Smooth muscle cell (in vitro differentiated cells): ENCODE data around the gene DGAT2. TPM values are rescaled to one million over a fixed set of nuclear protein-coding genes. Genes with fewer than 3 reads are reported as not detected.

ENCODE experiments used
- DNase-seq: peaks from one replicate; lab custom pipeline; 2025; ENCODE audit not compliant: unreplicated experiment; lab: John Stamatoyannopoulos, UW
- H2AFZ ChIP-seq: fragments of 200-600 bp; sonication (generic); 2 replicates; pipeline ENCODE4 v1.6.0; 2016; ENCODE audit warnings: antibody characterized with exemption, low read depth, mild to moderate bottlenecking
- H3F3A ChIP-seq: fragments of 200-600 bp; sonication (generic); 2 replicates; pipeline ENCODE4 v1.6.0; 2017; ENCODE audit warnings: antibody characterized with exemption, low read depth
- H3K27ac ChIP-seq: fragments of 200-600 bp; sonication (generic); 2 replicates; pipeline ENCODE4 v1.5.1; 2016; ENCODE audit warnings: low read depth, mild to moderate bottlenecking
- H3K27me3 ChIP-seq: fragments of 200-600 bp; sonication (generic); 2 replicates; pipeline ENCODE4 v1.6.1; 2016; ENCODE audit warnings: low read depth, mild to moderate bottlenecking
- H3K36me3 ChIP-seq: fragments of 200-600 bp; sonication (generic); 2 replicates; pipeline ENCODE4 v1.5.1; 2016; ENCODE audit warnings: low read depth
- H3K4me1 ChIP-seq: fragments of 200-600 bp; sonication (generic); 2 replicates; pipeline ENCODE4 v1.5.1; 2016; ENCODE audit warnings: low read depth
- H3K4me2 ChIP-seq: fragments of 200-600 bp; sonication (generic); 2 replicates; pipeline ENCODE4 v1.6.0; 2016; ENCODE audit warnings: mild to moderate bottlenecking
- H3K4me3 ChIP-seq: fragments of 200-600 bp; sonication (generic); 2 replicates; pipeline ENCODE4 v1.5.1; 2016; ENCODE audit warnings: mild to moderate bottlenecking
- H3K79me2 ChIP-seq: fragments of 200-600 bp; sonication (generic); 2 replicates; pipeline ENCODE4 v1.6.0; 2016; ENCODE audit warnings: low read depth, mild to moderate bottlenecking
- H3K9ac ChIP-seq: fragments of 200-600 bp; sonication (generic); 2 replicates; pipeline ENCODE4 v1.6.0; 2016; ENCODE audit warnings: low read depth
- H3K9me3 ChIP-seq: fragments of 200-600 bp; sonication (generic); replicated peaks from 2 replicates; pipeline ENCODE4 v1.5.1; 2016; ENCODE audit warnings: low read depth
- H4K20me1 ChIP-seq: fragments of 200-600 bp; sonication (generic); 2 replicates; pipeline ENCODE4 v1.6.0; 2016; ENCODE audit warnings: low read depth
- WGBS: methylation state at CpG from one replicate; pipeline ENCODE4 v1.1.7; 2016; ENCODE audit warnings: low lambda C conversion rate; 5-methylcytosine and 5-hydroxymethylcytosine counted together
- polyA plus RNA-seq: library from polyadenylated mRNA; unstranded; fragments of >200 nt; fragmentation: Nextera tagmentation; extraction: Ambion mirVana; gene quantifications from 2 replicates; pipeline ENCODE4 v1.2.1, GENCODE V29; 2016
- total RNA-seq: library from RNA; depleted of rRNA; stranded (reverse); fragments of >200 nt; gene quantifications from 2 replicates; pipeline ENCODE4 v1.2.3, GENCODE V29; 2014
- TF ChIP-seq, protein P1 (sequence below): fragments of 200-600 bp; sonication (generic); IDR thresholded peaks from 2 replicates; pipeline ENCODE4 v1.5.1; 2017; ENCODE audit warnings: borderline replicate concordance, mild to moderate bottlenecking, antibody characterized with exemption; ENCODE audit not compliant: insufficient read depth, poor library complexity, severe bottlenecking

The DGAT2 gene
- total and polyA plus RNA-seq, 2 experiments from 2014 or later = 1.5 to 3.7 TPM

GRCh38 chr11:75796091-75796435, 27.5 kb downstream of the DGAT2 start:
- Histone ChIP-seq H2AFZ (no peak overlapping the region), H3K27ac (no peak overlapping the region), H3K4me1 (no peaks in the 10 kb centered on the region), H3K4me3 (no peak overlapping the region), H4K20me1 (no peaks in the 10 kb centered on the region), H3K9ac (no peak overlapping the region), H3K9me3 (no peaks in the 10 kb centered on the region), H3K79me2 (no peaks in the 10 kb centered on the region), H3K27me3 (no peaks in the 10 kb centered on the region), H3K4me2 (no peak overlapping the region), H3F3A (no peaks in the 10 kb centered on the region), H3K36me3 (no peaks in the 10 kb centered on the region)
- 100% methylated on average over 2 of the region's 2 CpGs for WGBS
- TF ChIP-seq, protein P1, sequence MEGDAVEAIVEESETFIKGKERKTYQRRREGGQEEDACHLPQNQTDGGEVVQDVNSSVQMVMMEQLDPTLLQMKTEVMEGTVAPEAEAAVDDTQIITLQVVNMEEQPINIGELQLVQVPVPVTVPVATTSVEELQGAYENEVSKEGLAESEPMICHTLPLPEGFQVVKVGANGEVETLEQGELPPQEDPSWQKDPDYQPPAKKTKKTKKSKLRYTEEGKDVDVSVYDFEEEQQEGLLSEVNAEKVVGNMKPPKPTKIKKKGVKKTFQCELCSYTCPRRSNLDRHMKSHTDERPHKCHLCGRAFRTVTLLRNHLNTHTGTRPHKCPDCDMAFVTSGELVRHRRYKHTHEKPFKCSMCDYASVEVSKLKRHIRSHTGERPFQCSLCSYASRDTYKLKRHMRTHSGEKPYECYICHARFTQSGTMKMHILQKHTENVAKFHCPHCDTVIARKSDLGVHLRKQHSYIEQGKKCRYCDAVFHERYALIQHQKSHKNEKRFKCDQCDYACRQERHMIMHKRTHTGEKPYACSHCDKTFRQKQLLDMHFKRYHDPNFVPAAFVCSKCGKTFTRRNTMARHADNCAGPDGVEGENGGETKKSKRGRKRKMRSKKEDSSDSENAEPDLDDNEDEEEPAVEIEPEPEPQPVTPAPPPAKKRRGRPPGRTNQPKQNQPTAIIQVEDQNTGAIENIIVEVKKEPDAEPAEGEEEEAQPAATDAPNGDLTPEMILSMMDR = no peak
- no peak for DNase-seq

DNA sequence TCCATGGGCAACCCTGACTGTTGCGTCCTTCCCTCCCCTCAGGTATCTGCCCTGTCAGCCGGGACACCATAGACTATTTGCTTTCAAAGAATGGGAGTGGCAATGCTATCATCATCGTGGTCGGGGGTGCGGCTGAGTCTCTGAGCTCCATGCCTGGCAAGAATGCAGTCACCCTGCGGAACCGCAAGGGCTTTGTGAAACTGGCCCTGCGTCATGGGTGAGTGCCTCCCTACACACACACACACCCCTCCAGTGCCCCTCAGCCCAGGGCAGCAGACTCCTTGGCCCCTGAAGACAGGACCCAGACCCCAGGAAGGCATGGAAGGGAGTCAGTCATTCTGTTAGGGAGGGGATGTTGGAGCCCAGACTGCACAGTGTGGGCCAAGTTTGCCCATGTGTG, 28.5 kb downstream of the DGAT2 start:
- H3K4me1 ChIP-seq = no peaks in the 10 kb centered on the region
- no peak for DNase-seq
- TF ChIP-seq, protein P1 = no peak
- H3K9me3 ChIP-seq = no peaks in the 10 kb centered on the region
- H3K27me3 ChIP-seq = no peaks in the 10 kb centered on the region
- H3K9ac ChIP-seq = no peak overlapping the region
- H3K4me2 ChIP-seq = no peak overlapping the region
- H4K20me1 ChIP-seq = no peaks in the 10 kb centered on the region
- H3K27ac ChIP-seq = no peak overlapping the region
- no peaks in the 10 kb centered on the region for H3F3A ChIP-seq
- H3K79me2 ChIP-seq = no peaks in the 10 kb centered on the region
- no peak overlapping the region for H2AFZ ChIP-seq
- H3K36me3 ChIP-seq = no peaks in the 10 kb centered on the region
- H3K4me3 ChIP-seq = no peak overlapping the region
- WGBS = 89% methylated on average over 8 of the region's 8 CpGs

- WGBS = 100% methylated on average over 1 of the region's 1 CpG
- H3F3A ChIP-seq = no peaks in the 10 kb centered on the region
- no peaks in the 10 kb centered on the region for H3K9me3 ChIP-seq
- H3K9ac ChIP-seq = no peak overlapping the region
- H2AFZ ChIP-seq = no peak overlapping the region
- TF ChIP-seq, protein P1 = no peak
- no peak overlapping the region for H3K4me3 ChIP-seq
- H3K27ac ChIP-seq = no peak overlapping the region
- no peaks in the 10 kb centered on the region for H3K79me2 ChIP-seq
- no peaks in the 10 kb centered on the region for H3K27me3 ChIP-seq
- DNase-seq = no peak
- no peak overlapping the region for H3K4me2 ChIP-seq
- H3K36me3 ChIP-seq = no peaks in the 10 kb centered on the region
- H3K4me1 ChIP-seq = no peaks in the 10 kb centered on the region
- no peaks in the 10 kb centered on the region for H4K20me1 ChIP-seq
Observed at GRCh38 chr11:75797792-75798191, 29.2 kb downstream of the DGAT2 start.

- H3K27me3 ChIP-seq = no peaks in the 10 kb centered on the region
- no peak overlapping the region for H3K4me3 ChIP-seq
- H3K4me2 ChIP-seq = no peak overlapping the region
- no peaks in the 10 kb centered on the region for H4K20me1 ChIP-seq
- H3K9ac ChIP-seq = no peak overlapping the region
- no peaks in the 10 kb centered on the region for H3K4me1 ChIP-seq
- no peaks in the 10 kb centered on the region for H3K9me3 ChIP-seq
- no peaks in the 10 kb centered on the region for H3F3A ChIP-seq
- no peak overlapping the region for H3K27ac ChIP-seq
- no peaks in the 10 kb centered on the region for H3K36me3 ChIP-seq
- TF ChIP-seq, protein P1 = no peak
- no peak for DNase-seq
- WGBS = 93% methylated on average over 8 of the region's 8 CpGs
- H3K79me2 ChIP-seq = no peaks in the 10 kb centered on the region
- no peak overlapping the region for H2AFZ ChIP-seq
Observed at GRCh38 chr11:75800136-75800675, 31.6 kb downstream of the DGAT2 start.
